ENCODE results near the gene CDC42BPB. TPM values are rescaled to one million over a fixed set of nuclear protein-coding genes. Genes with fewer than 3 reads are reported as not detected.
A peak's percentile ranks its signal among the peaks of the same experiment; 100 is the strongest.

The CDC42BPB gene
- total and polyA plus RNA-seq, 5 donors from 2014 or later = 0.08 to 19.2 (median 0.41) TPM

DNA sequence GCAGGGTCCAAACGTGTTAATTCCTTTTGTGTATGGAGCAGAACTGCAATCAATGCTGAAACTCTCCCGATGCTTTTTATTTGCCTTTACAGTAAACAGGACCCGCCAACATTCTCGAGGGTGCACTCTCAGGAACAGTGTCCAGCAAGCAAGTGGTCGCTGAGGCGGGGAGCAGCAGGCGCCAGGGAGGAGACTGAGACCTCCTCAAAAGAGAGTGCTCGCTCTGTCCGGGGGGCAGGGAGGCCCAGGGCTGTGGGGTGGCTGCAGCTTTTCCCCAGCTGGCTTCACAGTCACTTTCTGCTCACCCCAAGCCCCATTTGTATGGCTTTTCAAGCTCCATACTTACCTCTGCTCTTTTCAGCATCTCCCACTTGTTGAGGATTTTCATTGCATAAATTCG is 49.2 kb downstream of the CDC42BPB start:
- Histone ChIP-seq H3K27ac (ENCODE audit: insufficient read depth, low read length, poor library complexity, severe bottlenecking) (no peak overlapping the region), H3K4me1 (ENCODE audit: control insufficient read depth, insufficient read depth, low read length, poor library complexity, severe bottlenecking) (no peaks in the 10 kb centered on the region), H3K36me3 (ENCODE audit: control insufficient read depth, insufficient read depth, low read length) (no peaks in the 10 kb centered on the region), H3K27me3 (ENCODE audit: control insufficient read depth, insufficient read depth, low read length) (no peaks in the 10 kb centered on the region), H3K9me3 (ENCODE audit: control insufficient read depth in 2 of 2, low read length in 2 of 2) (no peaks in the 10 kb centered on the region), H3K4me3 (ENCODE audit: low read depth, low read length) (no peak overlapping the region)
- Mint-ChIP-seq H3K4me1 (peaks cover 0 to 5% (median 0%) of the 10 kb centered on the region in 4 donors), H3K36me3 (no peaks in the 10 kb centered on the region), H3K27me3 (peaks cover 4% of the 10 kb centered on the region), H3K4me3 (no peak overlapping the region), H3K9me3 (peaks cover 0 to 2% (median 0%) of the 10 kb centered on the region in 7 donors), H3K27ac (no peak overlapping the region)
- ATAC-seq (ENCODE audit: low read depth in 2 of 2) (no peak), DNase-seq (no peak)

GRCh38 chr14:103007555-103007954 is 49.8 kb downstream of the CDC42BPB start:
- H3K27me3 ChIP-seq (ENCODE audit: control insufficient read depth, insufficient read depth, low read length) = no peaks in the 10 kb centered on the region
- no peak overlapping the region for H3K4me3 ChIP-seq (ENCODE audit: low read depth, low read length)
- no peak for ATAC-seq (ENCODE audit: low read depth in 2 of 2)
- no peaks in the 10 kb centered on the region for H3K4me1 ChIP-seq (ENCODE audit: control insufficient read depth, insufficient read depth, low read length, poor library complexity, severe bottlenecking)
- Mint-ChIP-seq H3K27ac (no peak overlapping the region), H3K36me3 (no peaks in the 10 kb centered on the region), H3K4me3 (no peak overlapping the region), H3K9me3 (peaks cover 0 to 2% (median 0%) of the 10 kb centered on the region in 7 donors), H3K4me1 (peaks cover 0 to 5% (median 0%) of the 10 kb centered on the region in 4 donors), H3K27me3 (peaks cover 4% of the 10 kb centered on the region)
- no peak for DNase-seq
- no peaks in the 10 kb centered on the region for H3K36me3 ChIP-seq (ENCODE audit: control insufficient read depth, insufficient read depth, low read length)
- H3K9me3 ChIP-seq (ENCODE audit: control insufficient read depth in 2 of 2, low read length in 2 of 2) = no peaks in the 10 kb centered on the region
- no peak overlapping the region for H3K27ac ChIP-seq (ENCODE audit: insufficient read depth, low read length, poor library complexity, severe bottlenecking)

DNA sequence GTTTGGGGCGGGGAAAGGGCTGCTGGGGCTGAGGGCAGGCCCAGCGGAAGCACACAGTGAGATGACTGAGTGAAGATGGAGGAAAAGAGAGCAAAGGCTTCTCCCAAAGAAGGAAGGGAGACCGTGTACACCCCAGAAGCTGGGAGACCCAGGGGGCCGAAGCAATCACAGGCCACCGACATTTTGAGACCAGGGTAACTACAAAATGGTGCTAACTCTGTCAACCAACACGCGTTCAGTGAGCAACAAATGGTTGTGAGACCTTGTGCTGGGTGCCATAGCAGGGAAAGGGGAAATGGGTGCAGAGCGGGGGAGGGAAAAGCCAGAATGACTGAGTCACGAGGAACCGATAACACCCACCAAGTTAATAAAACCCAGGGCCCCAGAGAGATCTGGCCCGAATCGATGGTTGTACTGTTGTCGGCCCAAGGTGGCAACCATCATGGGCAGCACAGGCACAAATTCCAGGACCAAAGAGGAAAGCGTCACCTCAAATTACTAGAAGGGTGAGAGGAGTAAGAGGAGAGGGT is 50.3 kb downstream of the CDC42BPB start:
- Mint-ChIP-seq H3K9me3 (peaks cover 0 to 2% (median 0%) of the 10 kb centered on the region in 7 donors), H3K4me1 (peaks cover 0 to 5% (median 0%) of the 10 kb centered on the region in 4 donors), H3K4me3 (no peak overlapping the region), H3K27me3 (peaks cover 4% of the 10 kb centered on the region), H3K36me3 (no peaks in the 10 kb centered on the region), H3K27ac (peak overlapping the region in 1 of 3 donors; percentile 48)
- no peaks in the 10 kb centered on the region for H3K27me3 ChIP-seq (ENCODE audit: control insufficient read depth, insufficient read depth, low read length)
- no peaks in the 10 kb centered on the region for H3K36me3 ChIP-seq (ENCODE audit: control insufficient read depth, insufficient read depth, low read length)
- H3K27ac ChIP-seq (ENCODE audit: insufficient read depth, low read length, poor library complexity, severe bottlenecking) = no peak overlapping the region
- no peaks in the 10 kb centered on the region for H3K9me3 ChIP-seq (ENCODE audit: control insufficient read depth in 2 of 2, low read length in 2 of 2)
- no peak overlapping the region for H3K4me3 ChIP-seq (ENCODE audit: low read depth, low read length)
- ATAC-seq (ENCODE audit: low read depth in 2 of 2) (no peak), DNase-seq (no peak)
- no peaks in the 10 kb centered on the region for H3K4me1 ChIP-seq (ENCODE audit: control insufficient read depth, insufficient read depth, low read length, poor library complexity, severe bottlenecking)

- Histone ChIP-seq H3K36me3 (ENCODE audit: control insufficient read depth, insufficient read depth, low read length) (no peaks in the 10 kb centered on the region), H3K27me3 (ENCODE audit: control insufficient read depth, insufficient read depth, low read length) (no peaks in the 10 kb centered on the region), H3K27ac (ENCODE audit: insufficient read depth, low read length, poor library complexity, severe bottlenecking) (no peak overlapping the region), H3K9me3 (ENCODE audit: control insufficient read depth in 2 of 2, low read length in 2 of 2) (no peaks in the 10 kb centered on the region), H3K4me3 (ENCODE audit: low read depth, low read length) (no peak overlapping the region), H3K4me1 (ENCODE audit: control insufficient read depth, insufficient read depth, low read length, poor library complexity, severe bottlenecking) (no peaks in the 10 kb centered on the region)
- H3K4me3 Mint-ChIP-seq = no peak overlapping the region
- H3K9me3 Mint-ChIP-seq = peaks cover 0 to 2% (median 0%) of the 10 kb centered on the region in 7 donors
- H3K36me3 Mint-ChIP-seq = no peaks in the 10 kb centered on the region
- peaks cover 0 to 5% (median under 1%) of the 10 kb centered on the region in 4 donors for H3K4me1 Mint-ChIP-seq
- ATAC-seq (ENCODE audit: low read depth in 2 of 2) = no peak
- no peak for DNase-seq
- H3K27ac Mint-ChIP-seq = no peak overlapping the region
- peaks cover under 1% of the 10 kb centered on the region for H3K27me3 Mint-ChIP-seq
These were observed 51.2 kb downstream of the CDC42BPB start for GRCh38 chr14:103006106-103006505.

GRCh38 chr14:103003850-103004249 is 53.5 kb downstream of the CDC42BPB start:
- no peaks in the 10 kb centered on the region for H3K27me3 ChIP-seq (ENCODE audit: control insufficient read depth, insufficient read depth, low read length)
- H3K36me3 ChIP-seq (ENCODE audit: control insufficient read depth, insufficient read depth, low read length) = no peaks in the 10 kb centered on the region
- no peak overlapping the region for H3K27ac Mint-ChIP-seq
- H3K4me3 Mint-ChIP-seq = no peak overlapping the region
- H3K36me3 Mint-ChIP-seq = no peaks in the 10 kb centered on the region
- DNase-seq = no peak
- H3K4me1 Mint-ChIP-seq = peaks cover 0 to 5% (median under 1%) of the 10 kb centered on the region in 4 donors
- no peaks in the 10 kb centered on the region for H3K27me3 Mint-ChIP-seq
- no peaks in the 10 kb centered on the region for H3K9me3 ChIP-seq (ENCODE audit: control insufficient read depth in 2 of 2, low read length in 2 of 2)
- H3K9me3 Mint-ChIP-seq = peaks cover 0 to 2% (median 0%) of the 10 kb centered on the region in 7 donors
- ATAC-seq (ENCODE audit: low read depth in 2 of 2) = no peak
- no peak overlapping the region for H3K27ac ChIP-seq (ENCODE audit: insufficient read depth, low read length, poor library complexity, severe bottlenecking)
- no peaks in the 10 kb centered on the region for H3K4me1 ChIP-seq (ENCODE audit: control insufficient read depth, insufficient read depth, low read length, poor library complexity, severe bottlenecking)
- H3K4me3 ChIP-seq (ENCODE audit: low read depth, low read length) = no peak overlapping the region

- no peak for DNase-seq
- Histone ChIP-seq H3K4me1 (ENCODE audit: control insufficient read depth, insufficient read depth, low read length, poor library complexity, severe bottlenecking) (no peaks in the 10 kb centered on the region), H3K36me3 (ENCODE audit: control insufficient read depth, insufficient read depth, low read length) (no peaks in the 10 kb centered on the region), H3K4me3 (ENCODE audit: low read depth, low read length) (no peak overlapping the region), H3K9me3 (ENCODE audit: control insufficient read depth in 2 of 2, low read length in 2 of 2) (no peaks in the 10 kb centered on the region), H3K27me3 (ENCODE audit: control insufficient read depth, insufficient read depth, low read length) (no peaks in the 10 kb centered on the region), H3K27ac (ENCODE audit: insufficient read depth, low read length, poor library complexity, severe bottlenecking) (no peak overlapping the region)
- Mint-ChIP-seq H3K9me3 (peaks cover 0 to 2% (median 0%) of the 10 kb centered on the region in 7 donors), H3K27ac (no peak overlapping the region), H3K27me3 (no peaks in the 10 kb centered on the region), H3K36me3 (no peaks in the 10 kb centered on the region), H3K4me1 (peaks cover 0 to 5% (median under 1%) of the 10 kb centered on the region in 4 donors), H3K4me3 (no peak overlapping the region)
- ATAC-seq (ENCODE audit: low read depth in 2 of 2) = no peak
These were observed 54.1 kb downstream of the CDC42BPB start for GRCh38 chr14:103003351-103003615.

DNA sequence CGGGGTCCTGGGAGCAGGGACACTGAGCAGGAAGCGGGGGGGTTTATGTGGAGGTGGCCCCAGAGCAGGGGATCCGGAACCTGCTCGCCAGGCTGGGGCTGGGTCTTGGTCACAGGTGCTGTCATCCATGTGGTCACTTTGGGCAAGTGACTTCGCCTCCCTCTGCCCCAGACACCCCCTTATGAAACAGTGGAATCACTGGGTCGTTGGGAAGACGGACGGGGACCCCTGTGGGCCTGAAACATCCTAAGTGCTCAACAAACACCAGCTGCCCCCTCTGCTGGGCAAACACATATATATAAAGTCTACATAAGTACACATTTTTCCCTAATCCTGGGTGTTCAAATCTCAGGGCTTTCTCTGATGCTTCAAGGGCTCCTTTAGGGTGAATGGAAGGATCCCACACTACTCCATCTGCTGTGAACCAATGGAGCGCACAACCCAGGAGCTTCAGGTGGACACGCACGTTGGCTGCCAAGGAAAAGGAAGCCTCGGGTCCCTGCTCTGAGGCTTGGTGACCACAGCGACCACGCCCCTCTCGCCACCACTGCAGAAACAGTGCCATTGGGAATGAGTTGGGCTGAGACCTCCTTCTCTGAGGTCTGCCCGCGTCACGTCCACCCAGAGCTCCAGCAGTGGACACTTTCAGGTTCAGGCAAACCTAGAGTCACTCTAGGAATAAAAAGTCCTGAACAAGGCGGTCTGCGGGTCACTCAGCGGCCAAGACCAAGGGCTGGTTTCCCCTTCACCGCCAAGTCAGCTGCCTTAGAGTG is 54.6 kb downstream of the CDC42BPB start:
- Mint-ChIP-seq H3K27ac (no peak overlapping the region), H3K9me3 (peaks cover 0 to 2% (median 0%) of the 10 kb centered on the region in 7 donors), H3K4me3 (no peak overlapping the region), H3K4me1 (peaks cover 0 to 5% (median under 1%) of the 10 kb centered on the region in 4 donors), H3K27me3 (no peaks in the 10 kb centered on the region), H3K36me3 (no peaks in the 10 kb centered on the region)
- DNase-seq (no peak), ATAC-seq (ENCODE audit: low read depth in 2 of 2) (no peak)
- no peaks in the 10 kb centered on the region for H3K9me3 ChIP-seq (ENCODE audit: control insufficient read depth in 2 of 2, low read length in 2 of 2)
- H3K27me3 ChIP-seq (ENCODE audit: control insufficient read depth, insufficient read depth, low read length) = no peaks in the 10 kb centered on the region
- no peaks in the 10 kb centered on the region for H3K36me3 ChIP-seq (ENCODE audit: control insufficient read depth, insufficient read depth, low read length)
- H3K4me3 ChIP-seq (ENCODE audit: low read depth, low read length) = no peak overlapping the region
- no peak overlapping the region for H3K27ac ChIP-seq (ENCODE audit: insufficient read depth, low read length, poor library complexity, severe bottlenecking)
- H3K4me1 ChIP-seq (ENCODE audit: control insufficient read depth, insufficient read depth, low read length, poor library complexity, severe bottlenecking) = no peaks in the 10 kb centered on the region

Measured in CD4-positive, CD25-positive, alpha-beta regulatory T cell (primary cell).